IPS-NIHi7 (cell line): Measurements from ENCODE around the gene UBE3C.

Experiments
- DNase-seq: peaks from one replicate; pipeline ENCODE4 v3.0.0; 2012; ENCODE audit warnings: mixed read lengths; ENCODE audit errors: extremely low spot score

Gene UBE3C

DNA sequence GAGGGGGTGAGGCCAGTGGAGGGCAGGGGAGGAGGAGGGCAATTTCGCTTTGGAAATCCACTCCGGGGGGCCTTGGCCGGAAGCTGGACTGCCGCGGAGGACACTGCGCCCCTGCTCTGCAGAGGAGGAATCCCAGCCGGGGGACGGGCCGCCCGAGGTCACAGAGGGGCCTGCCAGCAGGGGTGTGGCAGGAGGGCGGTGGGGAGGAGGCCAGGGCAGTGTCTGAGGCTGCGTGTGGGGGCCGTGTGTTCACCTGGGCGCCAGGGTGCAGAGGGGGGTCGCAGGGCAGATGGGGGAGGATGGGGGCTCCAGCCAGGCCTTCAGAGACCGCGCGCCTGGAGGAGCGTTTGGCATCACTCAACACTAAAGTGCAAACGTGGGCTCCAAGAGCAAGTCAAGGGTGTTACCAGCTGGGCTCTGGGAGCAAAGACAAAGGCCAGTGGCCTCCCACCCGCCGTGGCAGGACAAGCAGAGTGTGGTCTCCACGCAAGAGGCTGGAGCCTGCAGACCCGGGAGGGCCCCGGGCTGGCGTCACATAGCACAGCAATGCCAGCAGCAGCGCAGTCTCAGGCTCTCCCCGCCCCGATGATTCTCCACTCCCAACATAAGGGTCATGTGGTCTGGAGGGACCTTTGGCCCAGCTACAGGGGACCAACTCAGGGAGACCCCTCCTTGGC is 152.8 kb downstream of the UBE3C start:
- DNase-seq: no peak

- DNase-seq: no peak
Observed at GRCh38 chr7:157292258-157292657, 153.5 kb downstream of the UBE3C start.

DNA sequence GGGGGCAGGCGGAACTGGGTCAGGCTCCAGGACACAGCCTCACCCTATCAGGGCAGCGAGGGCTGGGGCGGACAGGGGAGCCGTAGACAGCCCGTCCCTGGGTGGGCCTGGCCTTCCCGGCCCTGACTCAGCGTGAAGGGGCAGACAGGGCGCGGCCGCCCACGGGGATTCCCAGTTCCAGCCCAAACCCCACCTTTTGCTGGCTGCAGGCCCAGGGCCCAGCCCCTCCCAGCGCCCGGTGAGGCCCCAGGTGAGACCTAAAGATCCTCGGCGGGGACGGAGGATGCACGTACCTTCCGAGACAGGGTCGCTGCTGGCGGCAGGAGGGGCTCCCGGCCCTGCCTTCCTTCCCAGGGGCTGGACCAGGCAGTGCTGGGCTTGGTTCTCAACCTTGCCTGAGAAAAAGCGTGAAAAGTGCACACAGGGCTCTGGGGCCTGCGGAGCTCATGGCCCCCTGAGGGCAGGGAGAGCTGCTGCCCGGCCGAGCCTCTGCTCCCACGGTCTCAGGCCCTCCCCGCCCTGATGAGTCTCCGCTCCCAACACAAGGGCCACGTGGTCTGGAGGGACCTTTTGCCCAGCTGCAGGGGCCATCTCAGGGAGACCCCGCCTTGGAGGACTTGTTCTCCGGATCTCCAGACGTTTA is 154.2 kb downstream of the UBE3C start:
- no peak for DNase-seq

GRCh38 chr7:157293413-157293788 is 154.7 kb downstream of the UBE3C start:
- no peak for DNase-seq

GRCh38 chr7:157294773-157295172 is 156.0 kb downstream of the UBE3C start:
- no peak for DNase-seq

GRCh38 chr7:157295338-157295737 is 156.6 kb downstream of the UBE3C start:
- no peak for DNase-seq

GRCh38 chr7:157297185-157297584 is 158.5 kb downstream of the UBE3C start:
- DNase-seq: no peak

GRCh38 chr7:157299317-157299612 is 160.5 kb downstream of the UBE3C start:
- DNase-seq: no peak

DNA sequence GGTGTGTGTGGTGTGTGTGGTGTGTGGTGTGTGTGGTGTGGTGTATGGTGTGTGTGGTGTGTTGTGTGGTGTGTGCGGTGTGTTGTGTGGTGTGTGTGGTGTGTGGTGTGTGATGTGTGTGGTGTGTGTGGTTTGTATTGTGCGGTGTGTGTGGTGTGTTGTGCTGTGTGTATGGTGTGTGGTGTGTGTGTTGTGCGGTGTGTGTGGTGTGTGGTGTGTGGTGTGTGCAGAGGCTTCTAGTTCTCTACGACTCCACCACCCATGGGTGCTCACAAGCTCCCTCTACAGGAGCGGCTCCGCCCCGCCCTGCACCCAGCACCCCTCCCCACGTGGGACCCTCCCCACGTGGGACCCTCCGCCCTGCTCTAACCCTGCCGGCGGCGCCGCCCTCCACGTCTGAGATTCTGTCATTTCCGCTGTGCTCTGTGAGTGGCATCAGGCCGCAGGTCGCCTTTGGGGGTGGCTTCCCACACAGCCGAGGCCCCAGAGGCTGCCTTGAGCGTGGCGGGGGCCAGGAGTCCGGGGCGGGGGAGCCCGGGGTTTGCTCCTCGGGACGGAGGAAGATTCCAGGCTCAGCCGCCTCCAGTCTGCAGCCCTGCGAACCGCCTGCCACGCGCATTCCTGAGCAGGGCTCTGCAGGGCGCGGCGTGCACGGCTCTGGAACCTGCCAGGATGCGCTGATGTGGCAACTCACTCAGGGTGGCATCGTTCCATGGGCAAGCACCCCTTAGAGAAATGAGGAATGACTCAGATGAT is 161.1 kb downstream of the UBE3C start:
- DNase-seq: peak; percentile 20

GRCh38 chr7:157300369-157300825 is 161.7 kb downstream of the UBE3C start:
- no peak for DNase-seq

DNA sequence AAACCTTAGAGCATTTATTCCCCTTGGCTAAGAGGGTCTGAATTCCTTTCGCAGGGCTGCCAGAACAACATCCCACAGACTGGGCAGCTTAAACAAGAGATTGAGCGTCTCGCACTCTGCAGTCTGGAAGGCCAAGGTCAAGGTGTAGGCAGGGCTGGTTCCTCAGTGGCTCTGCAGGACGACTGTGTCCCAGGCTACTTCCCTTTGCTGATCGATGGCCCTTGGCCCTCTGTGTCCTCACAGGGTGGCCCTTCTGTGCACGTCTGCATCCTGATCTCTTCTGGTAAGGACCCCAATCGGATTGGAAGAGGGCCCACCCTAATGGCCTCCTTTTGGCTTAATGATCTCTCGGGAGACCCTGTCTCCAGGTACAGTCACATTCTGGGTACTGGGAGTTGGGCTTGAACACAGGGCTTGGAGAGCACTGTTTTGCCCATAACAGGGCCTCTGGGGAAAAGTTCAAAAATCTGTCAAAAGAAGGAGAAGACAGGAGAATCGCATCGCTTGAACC is 162.9 kb downstream of the UBE3C start:
- peak; percentile 3 for DNase-seq

GRCh38 chr7:157306846-157307838 is 168.4 kb downstream of the UBE3C start:
- DNase-seq: no peak

DNA sequence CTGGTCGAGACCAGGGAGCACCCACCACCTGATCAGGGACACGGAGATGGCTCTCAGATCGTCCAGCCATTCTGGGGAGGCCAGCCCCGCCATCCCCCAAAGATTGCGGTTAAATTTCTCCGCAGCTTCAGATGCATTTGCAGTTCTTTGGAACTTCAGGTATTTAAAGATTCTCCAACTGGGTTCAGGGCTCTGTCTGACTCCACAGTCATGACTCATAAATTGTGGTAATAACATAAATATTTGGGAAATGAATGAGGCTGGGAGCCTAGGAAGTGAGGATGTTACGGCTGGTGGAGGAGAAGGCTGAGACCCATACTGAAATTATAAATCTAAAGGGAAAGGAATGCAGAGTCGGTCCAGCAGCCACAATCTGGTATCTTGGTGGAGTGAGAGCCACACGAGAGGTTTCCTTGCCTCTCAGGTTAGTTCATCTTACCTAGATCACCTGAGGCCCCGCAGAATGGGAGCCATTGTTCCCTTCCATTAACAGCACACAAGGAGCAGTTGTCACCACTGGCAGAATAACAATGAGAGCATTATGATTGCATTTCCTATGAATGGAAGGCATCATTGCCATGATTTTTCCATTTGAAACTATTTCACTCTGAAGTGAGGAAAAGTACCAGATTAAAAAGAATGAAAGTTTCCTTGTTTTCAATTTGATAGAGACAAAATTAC is 171.4 kb downstream of the UBE3C start:
- DNase-seq: peak; percentile 77

GRCh38 chr7:157310676-157311185 is 172.0 kb downstream of the UBE3C start:
- no peak for DNase-seq

DNA sequence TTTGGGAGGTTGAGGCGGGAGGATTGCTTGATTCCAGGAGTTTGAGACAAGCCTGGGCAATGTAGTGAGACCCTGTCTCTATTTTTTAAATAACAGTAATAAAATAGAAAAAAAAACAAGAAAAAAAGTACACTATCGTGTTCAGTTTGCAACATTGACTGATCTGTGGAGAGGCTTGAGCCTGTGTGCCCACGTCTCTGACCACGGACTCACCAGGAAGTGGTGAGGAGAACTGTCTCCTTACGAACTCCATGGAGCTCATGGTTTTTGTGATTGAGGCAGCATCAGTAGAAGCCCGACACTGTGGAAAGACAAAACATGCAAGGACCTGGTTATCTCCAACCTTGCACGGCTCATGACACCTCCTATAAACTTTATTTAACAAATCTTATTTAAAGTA is 174.2 kb downstream of the UBE3C start:
- DNase-seq: no peak

GRCh38 chr7:157313645-157314044 is 174.9 kb downstream of the UBE3C start:
- no peak for DNase-seq

- DNase-seq: no peak
Observed at GRCh38 chr7:157318015-157318706, 179.4 kb downstream of the UBE3C start.
